DND-41 (cell line): ENCODE measurements around the gene VWA5B1.

Source experiments
- CTCF ChIP-seq: IDR thresholded peaks from 2 replicates; pipeline ENCODE4 v1.5.1; 2012; ENCODE audit warnings: borderline replicate concordance, low read length, moderate library complexity, mild to moderate bottlenecking; ENCODE audit not compliant: poor library complexity, severe bottlenecking; ENCODE audit errors: extremely low read depth
- EZH2 ChIP-seq: IDR thresholded peaks from 3 replicates; pipeline ENCODE4 v1.6.1; 2012; ENCODE audit warnings: borderline replicate concordance, low read depth, mild to moderate bottlenecking, moderate library complexity, low read length, inconsistent platforms; ENCODE audit not compliant: severe bottlenecking

- TF ChIP-seq CTCF (no peak), EZH2 (no peak)
Observed at GRCh38 chr1:20353836-20354235, 63.2 kb downstream of the VWA5B1 start.
